ENCODE data around the gene NIT1. TPM values are rescaled to one million over a fixed set of nuclear protein-coding genes. Genes with fewer than 3 reads are reported as not detected.

The NIT1 gene
- total RNA-seq, 1 experiment from 2014 or later: 17.2 TPM

GRCh38 chr1:161091796-161092507 lies 26.0 kb upstream of the NIT1 start:
- DNase-seq: no peak
- Histone ChIP-seq H3K27ac (no peak overlapping the region), H3K4me1 (no peaks in the 10 kb centered on the region), H3K4me3 (no peak overlapping the region), H3K36me3 (no peaks in the 10 kb centered on the region), H3K9me3 (replicated peaks) (no peaks in the 10 kb centered on the region), H3K27me3 (no peaks in the 10 kb centered on the region)

DNA sequence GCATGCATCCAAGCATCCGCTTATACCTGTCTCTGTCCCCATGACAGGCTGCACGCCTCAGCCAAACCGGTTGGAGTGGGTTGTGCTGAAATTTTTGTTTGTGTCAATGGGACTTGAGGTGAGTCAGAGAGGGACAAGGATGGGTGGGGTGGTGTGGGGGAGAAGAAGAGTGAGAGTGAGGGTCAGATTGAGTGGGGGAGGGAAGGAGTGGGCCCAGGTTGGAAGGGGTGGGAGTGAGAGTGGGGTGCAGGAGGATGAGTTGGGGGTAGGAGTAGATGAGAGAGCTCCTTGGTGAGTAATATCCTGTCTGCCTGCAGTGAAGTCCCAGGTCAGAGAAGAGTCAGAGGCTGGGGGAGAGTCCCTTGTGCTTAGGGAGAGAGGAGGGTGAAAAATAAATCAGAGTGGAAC lies 25.3 kb upstream of the NIT1 start:
- Histone ChIP-seq H3K27ac (no peak overlapping the region), H3K27me3 (no peaks in the 10 kb centered on the region), H3K9me3 (replicated peaks) (no peaks in the 10 kb centered on the region), H3K4me1 (no peaks in the 10 kb centered on the region), H3K4me3 (no peak overlapping the region), H3K36me3 (no peaks in the 10 kb centered on the region)
- no peak for DNase-seq

DNA sequence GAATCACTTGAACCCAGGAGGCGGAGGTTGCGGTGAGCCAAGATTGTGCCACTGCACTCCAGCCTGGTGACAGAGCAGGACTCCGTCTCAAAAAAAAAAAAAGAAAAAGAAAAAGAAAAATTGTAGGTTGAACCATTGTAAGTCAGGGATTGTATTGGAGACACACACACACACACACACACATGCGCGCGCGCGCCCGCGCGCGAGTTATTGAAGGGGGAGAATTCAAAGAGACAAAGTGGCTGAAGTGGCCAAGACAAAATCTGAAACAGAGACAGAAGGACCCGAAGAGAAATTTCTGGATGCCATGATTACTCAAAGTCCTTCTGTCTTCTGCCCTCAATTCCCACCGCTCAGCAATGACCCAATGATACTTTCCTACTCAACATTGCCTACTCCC lies 23.4 kb upstream of the NIT1 start:
- Histone ChIP-seq H3K4me3 (no peak overlapping the region), H3K36me3 (peaks cover 4% of the 10 kb centered on the region; the same call in 1 of the 2 replicates), H3K9me3 (replicated peaks) (no peaks in the 10 kb centered on the region), H3K27me3 (no peaks in the 10 kb centered on the region), H3K4me1 (no peaks in the 10 kb centered on the region), H3K27ac (no peak overlapping the region)
- DNase-seq: no peak

GRCh38 chr1:161095230-161095629 lies 22.7 kb upstream of the NIT1 start:
- H3K27ac ChIP-seq: no peak overlapping the region
- no peak for DNase-seq
- H3K36me3 ChIP-seq: peaks cover 11% of the 10 kb centered on the region
- no peak overlapping the region for H3K4me3 ChIP-seq
- no peaks in the 10 kb centered on the region for H3K4me1 ChIP-seq
- H3K9me3 ChIP-seq (replicated peaks): no peaks in the 10 kb centered on the region
- H3K27me3 ChIP-seq: no peaks in the 10 kb centered on the region

GRCh38 chr1:161096015-161096414 lies 21.9 kb upstream of the NIT1 start:
- Histone ChIP-seq H3K27me3 (no peaks in the 10 kb centered on the region), H3K27ac (no peak overlapping the region), H3K9me3 (replicated peaks) (no peaks in the 10 kb centered on the region), H3K4me3 (no peak overlapping the region), H3K36me3 (peaks cover 12% of the 10 kb centered on the region), H3K4me1 (no peaks in the 10 kb centered on the region)
- DNase-seq: no peak

GRCh38 chr1:161096530-161096929 lies 21.4 kb upstream of the NIT1 start:
- Histone ChIP-seq H3K36me3 (peaks cover 15% of the 10 kb centered on the region), H3K4me3 (no peak overlapping the region), H3K9me3 (replicated peaks) (no peaks in the 10 kb centered on the region), H3K27me3 (no peaks in the 10 kb centered on the region), H3K27ac (no peak overlapping the region), H3K4me1 (no peaks in the 10 kb centered on the region)
- peak; percentile 26 to 34 for DNase-seq

DNA sequence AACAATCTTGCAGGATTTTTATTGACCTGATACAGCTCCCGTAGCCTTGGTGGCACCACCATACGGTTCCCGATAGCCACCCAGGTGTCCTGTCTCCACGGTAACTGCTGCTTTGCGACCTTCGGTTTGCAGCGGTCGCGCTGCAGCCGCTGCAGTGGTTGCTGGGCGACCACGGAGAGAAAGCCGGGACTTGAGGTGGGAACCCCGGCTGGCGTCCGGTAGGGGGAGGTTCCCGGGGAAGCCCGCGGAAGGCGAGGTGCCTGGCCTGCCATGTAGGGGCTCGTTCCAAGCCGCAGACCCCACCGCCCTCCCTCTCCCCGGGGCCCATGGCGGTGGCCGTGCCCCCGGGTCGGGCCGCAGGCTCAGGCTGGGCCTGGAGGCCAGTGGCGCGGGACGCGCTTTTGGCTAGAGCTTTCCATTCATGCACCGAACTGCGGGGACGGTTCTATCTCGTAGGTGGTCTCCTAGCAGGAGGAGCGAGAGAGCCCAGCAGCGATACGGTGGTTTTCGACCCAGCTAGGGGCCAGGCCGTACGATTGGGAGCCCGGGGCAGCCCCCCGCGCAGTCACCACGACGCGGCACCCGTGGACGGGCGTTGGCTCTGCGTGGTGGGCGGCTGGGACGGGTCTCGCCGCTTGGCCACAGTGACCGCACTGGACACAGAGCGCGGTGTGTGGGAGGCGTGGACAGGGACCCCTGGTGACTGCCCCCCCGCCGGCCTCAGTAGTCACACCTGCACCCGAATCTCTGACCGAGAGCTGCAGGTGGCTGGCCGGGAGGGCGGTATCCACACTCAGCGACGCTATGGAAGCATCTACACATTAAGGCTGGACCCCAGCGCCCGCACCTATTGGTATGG lies 19.5 kb upstream of the NIT1 start, which contains the start of gene KLHDC9:
Gene KLHDC9 (plus strand): TSS at position 152 of the 859 bp plus-strand sequence. CDS start 175 bp downstream, at position 327.
- Histone ChIP-seq H3K36me3 (peaks cover 16% of the 10 kb centered on the region), H3K27ac (no peak within 1 kb of the TSS), H3K4me1 (no peaks in the 10 kb centered on the region), H3K27me3 (no peaks in the 10 kb centered on the region), H3K9me3 (replicated peaks) (no peaks in the 10 kb centered on the region), H3K4me3 (no peak within 1 kb of the TSS)
- DNase-seq: no peak

DNA sequence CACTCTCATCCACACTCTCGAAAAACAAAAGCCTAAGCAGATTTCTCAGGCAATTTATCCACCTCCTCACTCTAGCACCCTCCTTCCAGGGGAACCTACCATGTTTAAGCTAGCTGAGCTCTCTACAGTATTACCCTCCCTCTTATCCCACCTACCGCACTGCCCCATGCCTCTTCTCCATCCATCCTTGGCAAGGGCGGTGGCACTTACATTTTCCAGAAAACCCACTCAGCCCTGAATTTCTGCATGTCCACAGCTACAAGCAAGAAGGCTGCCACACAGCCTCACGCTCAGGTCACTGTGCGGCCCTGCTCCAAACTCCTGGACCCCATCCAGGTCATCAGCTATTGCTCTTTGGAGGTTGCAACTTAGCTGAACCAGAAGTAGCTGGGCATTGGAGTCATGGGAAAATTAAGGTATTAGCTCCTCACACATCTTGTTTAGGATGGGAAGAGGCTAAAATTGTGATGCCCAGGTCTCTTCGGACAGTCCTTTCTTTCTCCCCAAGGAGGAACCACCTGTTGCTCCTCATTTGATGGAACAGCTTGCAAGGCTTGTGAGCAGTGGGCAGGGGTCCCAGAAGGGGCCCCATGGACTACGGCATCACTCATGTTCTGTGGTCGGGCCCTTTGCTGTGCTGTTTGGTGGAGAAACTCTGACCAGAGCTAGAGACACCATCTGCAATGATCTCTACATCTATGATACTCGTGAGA lies 18.7 kb upstream of the NIT1 start:
- Histone ChIP-seq H3K4me1 (no peaks in the 10 kb centered on the region), H3K36me3 (peaks cover 21% of the 10 kb centered on the region), H3K9me3 (replicated peaks) (no peaks in the 10 kb centered on the region), H3K27me3 (no peaks in the 10 kb centered on the region), H3K4me3 (no peak overlapping the region), H3K27ac (no peak overlapping the region)
- DNase-seq: no peak

GRCh38 chr1:161100556-161100955 lies 17.3 kb upstream of the NIT1 start:
- H3K9me3 ChIP-seq (replicated peaks): no peaks in the 10 kb centered on the region
- no peak overlapping the region for H3K27ac ChIP-seq
- no peak overlapping the region for H3K4me3 ChIP-seq
- peaks cover 21% of the 10 kb centered on the region for H3K36me3 ChIP-seq
- DNase-seq: no peak
- no peaks in the 10 kb centered on the region for H3K27me3 ChIP-seq
- no peaks in the 10 kb centered on the region for H3K4me1 ChIP-seq

GRCh38 chr1:161106431-161106830 lies 11.5 kb upstream of the NIT1 start:
- Histone ChIP-seq H3K27me3 (no peaks in the 10 kb centered on the region), H3K4me1 (no peaks in the 10 kb centered on the region), H3K9me3 (replicated peaks) (no peaks in the 10 kb centered on the region), H3K27ac (no peak overlapping the region), H3K4me3 (no peak overlapping the region), H3K36me3 (peaks cover 12% of the 10 kb centered on the region)
- DNase-seq: no peak

GRCh38 chr1:161111117-161111516 lies 6.8 kb upstream of the NIT1 start:
- Histone ChIP-seq H3K4me3 (no peak overlapping the region), H3K4me1 (no peaks in the 10 kb centered on the region), H3K27ac (no peak overlapping the region), H3K9me3 (replicated peaks) (no peaks in the 10 kb centered on the region), H3K27me3 (no peaks in the 10 kb centered on the region), H3K36me3 (peaks cover 15% of the 10 kb centered on the region)
- no peak for DNase-seq

GRCh38 chr1:161111527-161111926 lies 6.4 kb upstream of the NIT1 start:
- no peak for DNase-seq
- no peaks in the 10 kb centered on the region for H3K4me1 ChIP-seq
- no peaks in the 10 kb centered on the region for H3K9me3 ChIP-seq (replicated peaks)
- peaks cover 16% of the 10 kb centered on the region for H3K36me3 ChIP-seq
- no peaks in the 10 kb centered on the region for H3K27me3 ChIP-seq
- H3K27ac ChIP-seq: no peak overlapping the region
- no peak overlapping the region for H3K4me3 ChIP-seq

- H3K27me3 ChIP-seq: no peaks in the 10 kb centered on the region
These were observed 4.0 kb upstream of the NIT1 start for GRCh38 chr1:161113915-161114314.

GRCh38 chr1:161114556-161114955 lies 3.3 kb upstream of the NIT1 start:
- Histone ChIP-seq H3K36me3 (peaks cover 12% of the 10 kb centered on the region), H3K27ac (no peak overlapping the region), H3K4me1 (no peaks in the 10 kb centered on the region; the same call in 1 of the 2 replicates), H3K9me3 (replicated peaks) (no peaks in the 10 kb centered on the region), H3K4me3 (no peak overlapping the region), H3K27me3 (no peaks in the 10 kb centered on the region)
- no peak for DNase-seq

More at GRCh38 chr1:161113915-161114314, 4.0 kb upstream of the NIT1 start:
- no peak for DNase-seq
- Histone ChIP-seq H3K27ac (no peak overlapping the region), H3K9me3 (replicated peaks) (no peaks in the 10 kb centered on the region), H3K36me3 (peaks cover 17% of the 10 kb centered on the region), H3K4me1 (no peaks in the 10 kb centered on the region; the same call in 1 of the 2 replicates), H3K4me3 (no peak overlapping the region)

Data from SJCRH30 (cell line).